ENCODE results near the gene MAP4.

DNA sequence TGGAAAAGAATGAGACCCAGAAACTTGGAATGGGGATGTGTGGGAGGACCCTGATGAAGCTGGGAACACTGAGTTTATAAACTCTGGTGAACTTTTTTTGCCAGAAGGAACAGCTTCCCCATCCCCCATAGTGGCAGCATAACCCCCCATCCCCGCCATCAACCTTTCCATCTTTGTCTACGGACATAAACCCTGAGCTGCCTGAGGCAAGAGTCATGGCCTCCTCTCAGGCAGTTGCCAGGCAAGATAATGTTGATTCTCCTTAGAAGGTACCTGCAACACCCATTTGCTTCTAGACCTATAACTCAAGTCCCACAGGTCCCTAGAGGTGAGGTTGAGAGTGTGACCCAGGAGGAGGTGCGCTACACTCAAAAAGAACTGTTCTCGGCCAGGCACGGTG lies 11.5 kb downstream of the MAP4 start:
- TF ChIP-seq, protein P1, sequence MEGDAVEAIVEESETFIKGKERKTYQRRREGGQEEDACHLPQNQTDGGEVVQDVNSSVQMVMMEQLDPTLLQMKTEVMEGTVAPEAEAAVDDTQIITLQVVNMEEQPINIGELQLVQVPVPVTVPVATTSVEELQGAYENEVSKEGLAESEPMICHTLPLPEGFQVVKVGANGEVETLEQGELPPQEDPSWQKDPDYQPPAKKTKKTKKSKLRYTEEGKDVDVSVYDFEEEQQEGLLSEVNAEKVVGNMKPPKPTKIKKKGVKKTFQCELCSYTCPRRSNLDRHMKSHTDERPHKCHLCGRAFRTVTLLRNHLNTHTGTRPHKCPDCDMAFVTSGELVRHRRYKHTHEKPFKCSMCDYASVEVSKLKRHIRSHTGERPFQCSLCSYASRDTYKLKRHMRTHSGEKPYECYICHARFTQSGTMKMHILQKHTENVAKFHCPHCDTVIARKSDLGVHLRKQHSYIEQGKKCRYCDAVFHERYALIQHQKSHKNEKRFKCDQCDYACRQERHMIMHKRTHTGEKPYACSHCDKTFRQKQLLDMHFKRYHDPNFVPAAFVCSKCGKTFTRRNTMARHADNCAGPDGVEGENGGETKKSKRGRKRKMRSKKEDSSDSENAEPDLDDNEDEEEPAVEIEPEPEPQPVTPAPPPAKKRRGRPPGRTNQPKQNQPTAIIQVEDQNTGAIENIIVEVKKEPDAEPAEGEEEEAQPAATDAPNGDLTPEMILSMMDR (IDR thresholded peaks at IDR 0.05) = no peak
- no peak for TF ChIP-seq EZH2 (IDR thresholded peaks at IDR 0.05; ENCODE audit: borderline replicate concordance, insufficient read depth, low read depth, low read length, poor library complexity, severe bottlenecking)
